H9 (cell line): ENCODE measurements around the gene BCAT1. TPM values are rescaled to one million over a fixed set of nuclear protein-coding genes. Genes with fewer than 3 reads are reported as not detected.
A peak's percentile ranks its signal among the peaks of the same experiment; 100 is the strongest.

ENCODE experiments used
- DNase-seq: peaks from one replicate; pipeline ENCODE4 v3.0.0-alpha.2; 2017
- H2AFZ ChIP-seq: one replicate; pipeline ENCODE4 v1.6.1; 2013; ENCODE audit warnings: mild to moderate bottlenecking, low read length, control low read depth, moderate library complexity
- H2AK5ac ChIP-seq: 2 replicates; pipeline ENCODE4 v1.6.1; 2013; ENCODE audit warnings: low read length, control low read depth, mixed read lengths; ENCODE audit not compliant: insufficient read length
- H2BK120ac ChIP-seq: one replicate; pipeline ENCODE4 v1.6.1; 2013; ENCODE audit warnings: low read depth, mild to moderate bottlenecking, low read length, control low read depth, inconsistent platforms; ENCODE audit not compliant: poor library complexity, severe bottlenecking
- H2BK12ac ChIP-seq: 2 replicates; pipeline ENCODE4 v1.6.1; 2013; ENCODE audit warnings: low read length, control low read depth, mixed read lengths, low read depth; ENCODE audit not compliant: insufficient read length
- H2BK15ac ChIP-seq: 2 replicates; pipeline ENCODE4 v1.6.1; 2013; ENCODE audit warnings: low read depth, low read length, control low read depth
- H2BK20ac ChIP-seq: one replicate; pipeline ENCODE4 v1.6.1; 2013; ENCODE audit warnings: low read depth, mild to moderate bottlenecking, low read length, control low read depth, inconsistent platforms; ENCODE audit not compliant: poor library complexity, severe bottlenecking
- H2BK5ac ChIP-seq: 2 replicates; pipeline ENCODE4 v1.6.1; 2013; ENCODE audit warnings: low read length, control low read depth, mixed read lengths; ENCODE audit not compliant: insufficient read length
- H3K14ac ChIP-seq: 2 replicates; pipeline ENCODE4 v1.6.1; 2013; ENCODE audit warnings: low read length, control low read depth; ENCODE audit not compliant: insufficient read depth
- H3K18ac ChIP-seq: 2 replicates; pipeline ENCODE4 v1.6.1; 2013; ENCODE audit warnings: low read depth, mild to moderate bottlenecking, mixed read lengths, low read length, control low read depth; ENCODE audit not compliant: insufficient read length
- H3K23ac ChIP-seq: 2 replicates; pipeline ENCODE4 v1.6.1; 2013; ENCODE audit warnings: low read length, control low read depth, mixed read lengths, low read depth; ENCODE audit not compliant: insufficient read length
- H3K23me2 ChIP-seq: 2 replicates; pipeline ENCODE4 v1.6.1; 2013; ENCODE audit warnings: low read depth, mild to moderate bottlenecking, mixed read lengths, low read length, control low read depth; ENCODE audit not compliant: insufficient read length, poor library complexity, severe bottlenecking
- H3K27ac ChIP-seq: 2 replicates; pipeline ENCODE4 v1.5.1; 2013; ENCODE audit warnings: low read length, control low read depth, mixed read lengths, low read depth; ENCODE audit not compliant: insufficient read length
- H3K27me3 ChIP-seq: 2 replicates; pipeline ENCODE4 v1.6.1; 2013; ENCODE audit warnings: low read length, control low read depth, inconsistent platforms; ENCODE audit not compliant: insufficient read depth
- H3K4ac ChIP-seq: 2 replicates; pipeline ENCODE4 v1.6.1; 2013; ENCODE audit warnings: low read depth, mild to moderate bottlenecking, control low read depth, inconsistent platforms, low read length, moderate library complexity
- H3K4me1 ChIP-seq: 2 replicates; pipeline ENCODE4 v1.6.1; 2013; ENCODE audit warnings: low read length, control low read depth, inconsistent platforms; ENCODE audit not compliant: insufficient read depth
- H3K4me2 ChIP-seq: 2 replicates; pipeline ENCODE4 v1.6.1; 2013; ENCODE audit warnings: low read length, control low read depth, mixed read lengths; ENCODE audit not compliant: insufficient read length, insufficient read depth
- H3K56ac ChIP-seq: 2 replicates; pipeline ENCODE4 v1.6.1; 2013; ENCODE audit warnings: low read depth, mild to moderate bottlenecking, mixed read lengths, low read length, control low read depth; ENCODE audit not compliant: insufficient read length
- H3K79me1 ChIP-seq: 2 replicates; pipeline ENCODE4 v1.6.1; 2013; ENCODE audit warnings: low read depth, mild to moderate bottlenecking, moderate library complexity, low read length, control low read depth, inconsistent platforms; ENCODE audit not compliant: insufficient read depth, poor library complexity, severe bottlenecking
- H3K79me2 ChIP-seq: 2 replicates; pipeline ENCODE4 v1.6.1; 2013; ENCODE audit warnings: low read length, control low read depth, inconsistent platforms; ENCODE audit not compliant: insufficient read depth
- H3K9ac ChIP-seq: 2 replicates; pipeline ENCODE4 v1.6.1; 2013; ENCODE audit warnings: low read length, control low read depth, mixed read lengths; ENCODE audit not compliant: insufficient read length; ENCODE audit errors: extremely low read depth
- H3K9me3 ChIP-seq: one replicate; pipeline ENCODE4 v1.6.1; 2013; ENCODE audit warnings: low read depth, low read length, inconsistent platforms; ENCODE audit not compliant: control insufficient read depth
- H3T11ph ChIP-seq: one replicate; pipeline ENCODE4 v1.6.1; 2013; ENCODE audit warnings: mild to moderate bottlenecking, low read length, control low read depth, inconsistent platforms
- H4K20me1 ChIP-seq: one replicate; pipeline ENCODE4 v1.6.1; 2013; ENCODE audit not compliant: control insufficient read depth, insufficient read length, insufficient read depth
- H4K5ac ChIP-seq: 2 replicates; pipeline ENCODE4 v1.6.1; 2013; ENCODE audit warnings: low read depth, mild to moderate bottlenecking, mixed read lengths, low read length, control low read depth; ENCODE audit not compliant: insufficient read length
- H4K8ac ChIP-seq: replicated peaks from 2 replicates; pipeline ENCODE4 v1.6.1; 2013; ENCODE audit warnings: low read length, control low read depth, mixed read lengths, low read depth; ENCODE audit not compliant: insufficient read length
- H4K91ac ChIP-seq: 2 replicates; pipeline ENCODE4 v1.6.1; 2013; ENCODE audit warnings: low read depth, mild to moderate bottlenecking, moderate library complexity, mixed read lengths, low read length, control low read depth; ENCODE audit not compliant: insufficient read length
- H3K27ac Mint-ChIP-seq, 3 experiments: 2 replicates in 2 of 3; 3 replicates in 1 of 3; pipeline ENCODE4 v1.8.0; 2020 to 2021; ENCODE audit warnings: mixed read lengths in 3 of 3, mild to moderate bottlenecking in 1 of 3, moderate library complexity in 1 of 3
- H3K27me3 Mint-ChIP-seq: 2 replicates; pipeline ENCODE4 v1.8.0; 2021; ENCODE audit warnings: low read depth, mild to moderate bottlenecking, moderate library complexity, mixed read lengths
- H3K36me3 Mint-ChIP-seq, 3 experiments: 2 replicates in 2 of 3; 3 replicates in 1 of 3; pipeline ENCODE4 v1.8.0; 2020 to 2021; ENCODE audit warnings: low read depth in 3 of 3, mixed read lengths in 3 of 3; ENCODE audit not compliant: insufficient read depth in 1 of 3
- H3K4me1 Mint-ChIP-seq, 2 experiments: 2 replicates each; pipeline ENCODE4 v1.8.0; 2020; ENCODE audit warnings: mixed read lengths in 2 of 2
- H3K4me3 Mint-ChIP-seq, 2 experiments: 2 replicates in 1 of 2; 3 replicates in 1 of 2; pipeline ENCODE4 v1.8.0; 2020 to 2021; ENCODE audit warnings: mild to moderate bottlenecking in 2 of 2, mixed read lengths in 2 of 2, moderate library complexity in 1 of 2
- H3K9me3 Mint-ChIP-seq, 2 experiments: 2 replicates in 1 of 2; 3 replicates in 1 of 2; pipeline ENCODE4 v1.8.0; 2020; ENCODE audit warnings: mild to moderate bottlenecking in 2 of 2, mixed read lengths in 2 of 2, moderate library complexity in 1 of 2
- CTCF ChIP-seq: fragments of 200-600 bp; sonication (generic); conservative IDR thresholded peaks from 3 replicates; pipeline ENCODE4 v1.8.0; 2021; ENCODE audit warnings: antibody characterized with exemption, mild to moderate bottlenecking
- whole genome bisulfite sequencing: extraction: QIAGEN DNeasy Blood & Tissue Kit; methylation state at CpG from one replicate; pipeline ENCODE4 v1.1.7; 2013; ENCODE audit warnings: missing lambda C conversion rate, low lambda C conversion rate, mixed read lengths; ENCODE audit not compliant: insufficient read length; ENCODE audit errors: extremely low coverage; 5-methylcytosine and 5-hydroxymethylcytosine counted together
- total RNA-seq: library from RNA; stranded (reverse); gene quantifications from 2 replicates; pipeline ENCODE4 v1.2.1, GENCODE V29; 2021

The BCAT1 gene
- total RNA-seq, 1 experiment from 2014 or later: 244 TPM

DNA sequence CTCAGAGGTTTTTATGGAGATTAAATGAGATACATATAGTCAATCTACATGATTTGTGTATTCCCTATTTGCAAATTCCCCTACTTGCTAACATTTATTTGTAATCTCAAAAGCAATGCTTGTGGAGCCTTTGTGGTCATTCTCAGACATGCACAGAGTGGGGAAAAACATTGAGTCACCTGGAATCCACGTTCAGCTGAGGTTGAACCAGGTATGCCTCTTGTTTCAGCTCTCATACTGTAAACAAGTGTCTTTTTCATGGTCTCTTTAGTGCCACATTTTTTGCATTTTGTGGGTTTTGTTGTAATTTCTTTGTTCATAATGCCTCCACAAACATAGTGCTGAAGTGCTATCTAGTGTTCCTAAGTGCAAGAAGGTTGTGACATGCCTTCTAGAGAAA lies 181.9 kb downstream of the BCAT1 start:
- Histone ChIP-seq H2AFZ (no peak overlapping the region), H2BK12ac (no peak overlapping the region), H4K91ac (no peak overlapping the region), H3K27me3 (no peaks in the 10 kb centered on the region), H4K8ac (no peak overlapping the region), H4K20me1 (no peaks in the 10 kb centered on the region), H2BK5ac (no peak overlapping the region), H2BK120ac (no peak overlapping the region), H3K18ac (no peak overlapping the region), H3K56ac (no peak overlapping the region), H4K5ac (no peak overlapping the region), H3K23me2 (no peaks in the 10 kb centered on the region), H3K14ac (no peak overlapping the region), H3K9ac (no peak overlapping the region), H3T11ph (no peak overlapping the region), H3K79me2 (no peaks in the 10 kb centered on the region), H2BK20ac (no peak overlapping the region), H3K4me1 (no peaks in the 10 kb centered on the region), H2AK5ac (no peak overlapping the region), H3K79me1 (no peaks in the 10 kb centered on the region), H3K27ac (no peak overlapping the region), H3K4ac (no peak overlapping the region), H3K9me3 (no peaks in the 10 kb centered on the region), H3K4me2 (no peak overlapping the region), H3K23ac (no peak overlapping the region), H2BK15ac (no peak overlapping the region)
- WGBS: no CpG with 5 or more reads among the region's 1 CpG
- Mint-ChIP-seq H3K27ac (peak overlapping the region in 1 of 3 experiments; percentile 68; a peak in 1 of 7 replicates), H3K9me3 (peaks cover 0 to 4% of the 10 kb centered on the region in 2 experiments; a peak in 2 of 5 replicates), H3K27me3 (no peaks in the 10 kb centered on the region), H3K36me3 (no peaks in the 10 kb centered on the region), H3K4me1 (no peaks in the 10 kb centered on the region), H3K4me3 (no peak overlapping the region)
- no peak for TF ChIP-seq CTCF
- no peak for DNase-seq
